H1 (cell line): ENCODE results near the gene VAV2. TPM values are rescaled to one million over a fixed set of nuclear protein-coding genes. Genes with fewer than 3 reads are reported as not detected.
A peak's percentile ranks its signal among the peaks of the same experiment; 100 is the strongest.

Experiments used
- CTCF ChIA-PET: fragments of 300-600 bp; sonication (Branson Sonifier 250); formaldehyde crosslinking; loops from one replicate; lab custom pipeline; 2021; ENCODE audit not compliant: partially characterized antibody; lab: Charles Lee
- POLR2A ChIA-PET: fragments of 300-600 bp; sonication (Branson Sonifier 250); formaldehyde crosslinking; loops from one replicate; lab custom pipeline; 2021; ENCODE audit warnings: inconsistent platforms; ENCODE audit not compliant: partially characterized antibody; lab: Charles Lee
- DNase-seq, 2 experiments: peaks; one replicate each; pipeline versions ENCODE4 v3.0.0 to v3.0.0-alpha.2; 2010 to 2022; ENCODE audit warnings: low spot score in 2 of 2, low read depth in 1 of 2, mixed read lengths in 1 of 2
- FAIRE-seq: peaks from 2 replicates; lab custom pipeline; 2011; peaks lifted over from hg19 to GRCh38; lab: Jason Lieb, UNC
- H2AFZ ChIP-seq: 2 replicates; pipeline ENCODE4 v1.8.1; 2012; ENCODE audit warnings: low read length, inconsistent platforms
- H2AK5ac ChIP-seq: 2 replicates; pipeline ENCODE4 v1.6.1; 2013; ENCODE audit warnings: low read depth, low read length
- H2BK120ac ChIP-seq: replicated peaks from 2 replicates; pipeline ENCODE3; 2013; ENCODE audit warnings: low read depth, low read length, inconsistent platforms
- H2BK12ac ChIP-seq: 2 replicates; pipeline ENCODE4 v1.6.1; 2013; ENCODE audit warnings: low read depth, low read length
- H2BK15ac ChIP-seq: 2 replicates; pipeline ENCODE4 v1.6.1; 2013; ENCODE audit warnings: low read length
- H2BK20ac ChIP-seq: 2 replicates; pipeline ENCODE4 v1.6.1; 2013; ENCODE audit warnings: low read length
- H2BK5ac ChIP-seq: 2 replicates; pipeline ENCODE4 v1.6.1; 2013; ENCODE audit warnings: low read depth, low read length
- H3K14ac ChIP-seq: 2 replicates; pipeline ENCODE4 v1.6.1; 2013; ENCODE audit warnings: inconsistent platforms; ENCODE audit not compliant: insufficient read length
- H3K18ac ChIP-seq: 2 replicates; pipeline ENCODE4 v1.6.1; 2013; ENCODE audit warnings: low read length; ENCODE audit errors: extremely low read depth
- H3K23ac ChIP-seq: 2 replicates; pipeline ENCODE4 v1.6.1; 2013; ENCODE audit warnings: inconsistent platforms; ENCODE audit not compliant: insufficient read length
- H3K23me2 ChIP-seq: 2 replicates; pipeline ENCODE4 v1.6.1; 2013; ENCODE audit warnings: low read depth, low read length
- H3K27ac ChIP-seq: 2 replicates; pipeline ENCODE4 v1.6.1; 2011; ENCODE audit warnings: low read depth, low read length, inconsistent platforms
- H3K27me3 ChIP-seq, 4 experiments: replicated peaks in 1 of 4; 1 replicate in 1 of 4; 2 replicates in 3 of 4; pipeline versions ENCODE4 v1.6.1 to v1.8.1; 2011 to 2013; ENCODE audit warnings: low read length in 3 of 4, mild to moderate bottlenecking in 3 of 4, inconsistent platforms in 2 of 4, mixed read lengths in 2 of 4, moderate library complexity in 1 of 4; ENCODE audit not compliant: control insufficient read depth in 3 of 4, insufficient read depth in 3 of 4; ENCODE audit errors: extremely low read depth in 1 of 4
- H3K36me3 ChIP-seq, 4 experiments: 2 replicates each; pipeline versions ENCODE4 v1.6.1 to v1.8.1; 2011 to 2013; ENCODE audit warnings: mild to moderate bottlenecking in 4 of 4, low read length in 3 of 4, moderate library complexity in 2 of 4, control low read depth in 1 of 4, inconsistent platforms in 1 of 4; ENCODE audit not compliant: insufficient read depth in 4 of 4, control insufficient read depth in 2 of 4
- H3K4ac ChIP-seq: replicated peaks from 2 replicates; pipeline ENCODE3; 2013; ENCODE audit warnings: low read length, low read depth, mixed read lengths, inconsistent platforms; ENCODE audit not compliant: insufficient read length
- H3K4me1 ChIP-seq, 4 experiments: replicated peaks in 1 of 4; 1 replicate in 1 of 4; 2 replicates in 3 of 4; pipeline versions ENCODE4 v1.6.1 to v1.8.1; 2011 to 2013; ENCODE audit warnings: low read length in 3 of 4, inconsistent platforms in 2 of 4, mixed read lengths in 1 of 4; ENCODE audit not compliant: insufficient read depth in 4 of 4, control insufficient read depth in 3 of 4
- H3K4me2 ChIP-seq, 2 experiments: 2 replicates each; pipeline versions ENCODE4 v1.6.1 to v1.8.1; 2011 to 2013; ENCODE audit warnings: low read depth in 2 of 2, low read length in 2 of 2, control low read depth in 1 of 2, inconsistent platforms in 1 of 2, mild to moderate bottlenecking in 1 of 2; ENCODE audit not compliant: insufficient read depth in 1 of 2
- H3K4me3 ChIP-seq, 4 experiments: fragments of 200-600, 300-600 bp in 1 of 4; sonication (generic), shearing (Covaris generic), sonication (Bioruptor Twin) in 1 of 4; 2 replicates each; pipeline versions ENCODE4 v1.5.1 to v1.8.1; 2011 to 2016; ENCODE audit warnings: low read length in 4 of 4, low read depth in 3 of 4, control low read depth in 2 of 4, inconsistent platforms in 2 of 4, mild to moderate bottlenecking in 2 of 4, mixed read lengths in 1 of 4, moderate library complexity in 1 of 4; ENCODE audit not compliant: insufficient read depth in 2 of 4; ENCODE audit errors: extremely low read depth in 1 of 4
- H3K56ac ChIP-seq: replicated peaks from 2 replicates; pipeline ENCODE3; 2013; ENCODE audit warnings: low read depth, mild to moderate bottlenecking, mixed read lengths, low read length, inconsistent platforms; ENCODE audit not compliant: insufficient read length
- H3K79me1 ChIP-seq: 2 replicates; pipeline ENCODE4 v1.6.1; 2013; ENCODE audit warnings: low read depth, low read length, control low read depth
- H3K79me2 ChIP-seq, 2 experiments: 2 replicates each; pipeline versions ENCODE4 v1.6.1 to v1.8.1; 2012 to 2013; ENCODE audit warnings: low read length in 2 of 2, mild to moderate bottlenecking in 2 of 2, inconsistent platforms in 1 of 2; ENCODE audit not compliant: insufficient read depth in 2 of 2, control insufficient read depth in 1 of 2
- H3K9ac ChIP-seq, 4 experiments: replicated peaks in 1 of 4; 1 replicate in 1 of 4; 2 replicates in 3 of 4; pipeline versions ENCODE4 v1.6.1 to v1.8.1; 2011 to 2013; ENCODE audit warnings: low read depth in 3 of 4, low read length in 3 of 4, control low read depth in 2 of 4, mild to moderate bottlenecking in 2 of 4, moderate library complexity in 2 of 4, inconsistent platforms in 1 of 4; ENCODE audit errors: extremely low read depth in 1 of 4
- H3K9me3 ChIP-seq, 2 experiments: 2 replicates each; pipeline versions ENCODE4 v1.6.1 to v1.8.1; 2012 to 2013; ENCODE audit warnings: mild to moderate bottlenecking in 2 of 2, moderate library complexity in 2 of 2, control low read depth in 1 of 2, inconsistent platforms in 1 of 2, low read depth in 1 of 2, low read length in 1 of 2, mixed read lengths in 1 of 2; ENCODE audit not compliant: insufficient read depth in 2 of 2
- H4K20me1 ChIP-seq, 2 experiments: replicated peaks in 1 of 2; 2 replicates each; pipeline versions ENCODE3 to v1.8.1; 2011 to 2013; ENCODE audit warnings: inconsistent platforms in 2 of 2, low read length in 2 of 2, mild to moderate bottlenecking in 1 of 2; ENCODE audit not compliant: insufficient read depth in 2 of 2, control insufficient read depth in 1 of 2
- H4K5ac ChIP-seq: 2 replicates; pipeline ENCODE4 v1.6.1; 2013; ENCODE audit warnings: low read length, low read depth, mixed read lengths, inconsistent platforms; ENCODE audit not compliant: insufficient read length
- H4K8ac ChIP-seq: 2 replicates; pipeline ENCODE4 v1.8.0; 2013; ENCODE audit warnings: mild to moderate bottlenecking, moderate library complexity, low read length, inconsistent platforms; ENCODE audit not compliant: insufficient read depth; ENCODE audit errors: extremely low read depth
- H4K91ac ChIP-seq: replicated peaks from 2 replicates; pipeline ENCODE3; 2013; ENCODE audit warnings: low read length, mixed read lengths, inconsistent platforms; ENCODE audit not compliant: insufficient read length
- BCL11A ChIP-seq, 2 experiments: IDR thresholded peaks; one replicate each; pipeline ENCODE4 v1.6.1; 2011; ENCODE audit warnings: low read depth in 2 of 2, low read length in 2 of 2, mild to moderate bottlenecking in 2 of 2
- CHD2 ChIP-seq: IDR thresholded peaks from 2 replicates; pipeline ENCODE4 v1.6.1; 2012; ENCODE audit warnings: low read length, improper control_type of control experiment
- CTCF ChIP-seq, 3 experiments: IDR thresholded peaks; 1 replicate in 2 of 3; 2 replicates in 1 of 3; pipeline versions ENCODE4 v1.5.1 to v1.6.1; 2011; ENCODE audit warnings: low read length in 3 of 3, mild to moderate bottlenecking in 3 of 3, inconsistent platforms in 2 of 3, low read depth in 1 of 3, moderate library complexity in 1 of 3; ENCODE audit not compliant: insufficient read depth in 1 of 3; ENCODE audit errors: control extremely low read depth in 1 of 3
- EZH2 ChIP-seq: fragments of 200-600 bp; sonication (generic); IDR thresholded peaks from 2 replicates; pipeline ENCODE4 v1.7.1; 2012; ENCODE audit warnings: low read depth, mild to moderate bottlenecking, moderate library complexity, low read length, inconsistent platforms; ENCODE audit not compliant: severe bottlenecking
- JUN ChIP-seq: IDR thresholded peaks from 2 replicates; pipeline ENCODE4 v1.6.1; 2011; ENCODE audit warnings: low read depth, mild to moderate bottlenecking, improper control_type of control experiment, low read length
- KDM1A ChIP-seq: fragments of 200-600, 300-600 bp; sonication (generic); IDR thresholded peaks from 2 replicates; pipeline ENCODE4 v1.7.1; 2016; ENCODE audit warnings: mild to moderate bottlenecking, low read length, borderline replicate concordance
- POU5F1 ChIP-seq: IDR thresholded peaks from 2 replicates; pipeline ENCODE4 v1.6.1; 2011; ENCODE audit warnings: low read depth, mild to moderate bottlenecking, low read length, moderate library complexity
- SP1 ChIP-seq: IDR thresholded peaks from 2 replicates; pipeline ENCODE4 v1.6.1; 2011; ENCODE audit warnings: low read depth, low read length
- TAF1 ChIP-seq: IDR thresholded peaks from 2 replicates; pipeline ENCODE4 v1.6.1; 2011; ENCODE audit warnings: mild to moderate bottlenecking, low read depth, low read length
- TAF7 ChIP-seq: optimal IDR thresholded peaks from 2 replicates; pipeline ENCODE3; 2011; ENCODE audit warnings: low read depth, mild to moderate bottlenecking, inconsistent platforms, low read length, moderate library complexity, borderline replicate concordance
- WGBS, 2 experiments: shearing (Covaris generic) in 1 of 2; methylation state at CpG; one replicate each; pipeline versions ENCODE4 v1.1.6 to v1.1.7; 2013 to 2015; ENCODE audit warnings: low lambda C conversion rate in 2 of 2, mixed read lengths in 2 of 2, inconsistent platforms in 1 of 2, low coverage in 1 of 2, missing lambda C conversion rate in 1 of 2; ENCODE audit not compliant: insufficient replicate concordance in 2 of 2, insufficient coverage in 1 of 2, insufficient read length in 1 of 2; ENCODE audit errors: extremely low coverage in 1 of 2, missing lambda C conversion rate in 1 of 2; 5-methylcytosine and 5-hydroxymethylcytosine counted together
- polyA plus RNA-seq, 7 experiments: library from polyadenylated mRNA; depleted of rRNA in 3 of 7; stranded (reverse) in 5 of 7; unstranded in 2 of 7; fragments of >200 nt in 5 of 7; fragments of 200-250 nt in 2 of 7; gene quantifications; 1 replicate in 5 of 7; 2 replicates in 1 of 7; 4 replicates in 1 of 7; pipeline versions ENCODE4 v1.2.1 to v1.2.3, GENCODE V29; 2011 to 2013; ENCODE audit warnings: missing spikeins in 2 of 7, mixed read lengths in 2 of 7
- total RNA-seq: library from RNA; stranded (reverse); fragmentation: NEBNext Ultra II Directional; extraction: Animal tissue kit (Norgen Biotek cat#: 25700); gene quantifications from 2 replicates; pipeline ENCODE4 v1.2.1, GENCODE V29; 2021

Gene VAV2
- total and polyA plus RNA-seq, 2 of the 8 experiments (the other 6 are each of a cell fraction or from before 2014, with no cell fraction given) = 13.6 to 37.6 TPM

DNA sequence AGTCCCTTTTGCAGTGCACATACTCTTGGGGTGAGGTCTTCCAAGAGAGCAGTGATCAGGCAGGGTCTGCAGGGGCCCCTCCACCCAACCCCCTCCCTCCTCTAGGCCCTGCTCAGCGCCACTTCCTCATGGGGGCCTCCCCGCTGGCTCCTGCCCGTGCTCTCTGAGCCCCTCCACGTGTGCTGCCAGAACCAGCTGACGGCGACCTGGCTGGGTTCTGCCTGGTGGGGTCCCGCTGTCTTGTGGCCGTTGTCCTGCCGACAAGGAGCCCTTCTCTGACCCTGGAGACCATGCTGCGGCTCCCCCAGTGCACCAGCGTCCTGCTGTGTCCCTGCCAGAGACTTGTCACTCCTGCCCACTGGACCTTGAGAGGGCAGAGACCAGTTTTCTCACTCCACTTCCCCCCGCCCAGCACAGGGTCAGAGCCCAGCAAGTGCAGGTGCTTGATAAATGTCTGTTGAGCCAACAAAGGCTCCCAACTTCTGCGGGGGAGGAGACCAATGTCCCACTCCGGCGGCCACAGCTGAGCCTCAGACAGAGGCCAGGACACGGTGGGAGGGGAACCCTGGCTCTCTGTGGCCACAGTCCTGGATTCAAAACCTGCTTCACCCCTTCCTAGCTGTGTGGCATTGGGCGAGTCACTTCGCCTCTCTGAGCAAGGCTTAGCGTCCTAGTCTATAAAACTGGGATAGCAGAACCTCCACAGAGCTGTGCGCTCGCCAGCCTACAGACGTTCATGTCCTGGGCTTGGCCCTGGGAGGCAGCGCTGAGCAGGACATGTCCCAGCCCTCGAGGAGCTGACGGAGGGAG is 278.8 kb downstream of the VAV2 start:
- POLR2A ChIA-PET = no interaction called here
- no peak for DNase-seq
- H3K4me1 ChIP-seq = peaks cover 0 to 9% (median 3%) of the 10 kb centered on the region in 4 experiments; a peak in 3 of 7 replicates
- TF ChIP-seq KDM1A (no peak), CHD2 (no peak), EZH2 (no peak), TAF7 (no peak), CTCF (IDR thresholded peaks at IDR 0.05; ENCODE audit: control extremely low read depth in 1 of 3, insufficient read depth in 1 of 3, low read depth in 1 of 3, low read length in 3 of 3) (peak in 2 of 3 experiments; percentile 8 to 12; a peak in 1 of 4 replicates), SP1 (no peak), TAF1 (no peak), POU5F1 (no peak), JUN (no peak), BCL11A (IDR thresholded peaks at IDR 0.05; ENCODE audit: low read depth in 2 of 2, low read length in 2 of 2) (no peak)

More for the DNA sequence above, 278.8 kb downstream of the VAV2 start:
- CTCF ChIA-PET = interaction anchor here (0.8 to 4.7 kb wide), 16 partner anchors 12 to 308 kb away, joined by 3 to 39 read pairs (median 5); partner anchors contain the start of genes ADAMTSL2 and DBH
- Histone ChIP-seq H4K91ac (peak overlapping the region; percentile 74), H3K79me1 (no peaks in the 10 kb centered on the region), H3K23ac (no peak overlapping the region), H2BK5ac (no peak overlapping the region), H2BK15ac (no peak overlapping the region), H3K56ac (no peak overlapping the region), H2BK20ac (no peak overlapping the region), H3K36me3 (no peaks in the 10 kb centered on the region), H3K27ac (no peak overlapping the region), H3K27me3 (no peaks in the 10 kb centered on the region), H2AFZ (no peak overlapping the region), H3K18ac (no peak overlapping the region), H4K5ac (no peak overlapping the region), H3K4me3 (no peak overlapping the region), H2BK12ac (no peak overlapping the region; the same call in 1 of the 2 replicates), H3K79me2 (no peaks in the 10 kb centered on the region), H2BK120ac (no peak overlapping the region), H3K9ac (no peak overlapping the region), H4K20me1 (peaks cover 0 to 4% of the 10 kb centered on the region in 2 experiments), H3K4me2 (no peak overlapping the region), H2AK5ac (no peak overlapping the region), H3K23me2 (no peaks in the 10 kb centered on the region), H3K4ac (no peak overlapping the region), H3K14ac (no peak overlapping the region), H3K9me3 (no peaks in the 10 kb centered on the region), H4K8ac (peak overlapping the region; percentile 7; the same call in 1 of the 2 replicates)
- WGBS, 2 experiments = 83% methylated on average over 25 of the region's 25 CpGs; no CpG with 5 or more reads in 1 of the 2 experiments
- no peak for FAIRE-seq
